ENCODE results near the gene LAMA2. TPM values are rescaled to one million over a fixed set of nuclear protein-coding genes. Genes with fewer than 3 reads are reported as not detected.
A peak's percentile ranks its signal among the peaks of the same experiment; 100 is the strongest.

Gene LAMA2
- total RNA-seq, 1 donor, result 40.2 TPM

DNA sequence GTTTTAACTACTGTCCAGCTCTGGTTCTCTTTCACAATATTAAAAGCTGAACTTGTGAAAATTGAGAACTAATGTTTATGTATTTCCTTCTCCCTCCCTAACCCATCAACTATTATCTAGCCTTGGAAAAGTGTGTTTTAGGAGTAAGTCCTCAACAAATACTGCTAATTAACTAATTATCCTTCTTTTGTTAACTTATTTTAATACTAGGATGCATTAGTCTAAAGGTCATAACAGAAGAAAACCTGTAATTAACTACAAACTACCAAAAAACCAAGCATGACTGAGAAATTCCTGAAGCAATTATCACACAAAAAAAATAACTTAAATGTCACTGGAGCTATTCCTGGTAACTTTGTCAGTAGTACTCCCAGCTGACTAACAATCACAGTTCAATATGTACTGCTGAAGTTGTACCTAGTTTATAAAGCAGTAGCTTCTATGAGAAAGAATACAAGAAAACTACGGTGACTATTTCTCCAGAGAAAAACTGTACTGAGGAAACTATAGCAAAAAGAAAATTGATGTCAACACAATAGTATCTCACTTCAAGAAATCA, 301.9 kb downstream of the LAMA2 start:
- TF ChIP-seq, protein P1, sequence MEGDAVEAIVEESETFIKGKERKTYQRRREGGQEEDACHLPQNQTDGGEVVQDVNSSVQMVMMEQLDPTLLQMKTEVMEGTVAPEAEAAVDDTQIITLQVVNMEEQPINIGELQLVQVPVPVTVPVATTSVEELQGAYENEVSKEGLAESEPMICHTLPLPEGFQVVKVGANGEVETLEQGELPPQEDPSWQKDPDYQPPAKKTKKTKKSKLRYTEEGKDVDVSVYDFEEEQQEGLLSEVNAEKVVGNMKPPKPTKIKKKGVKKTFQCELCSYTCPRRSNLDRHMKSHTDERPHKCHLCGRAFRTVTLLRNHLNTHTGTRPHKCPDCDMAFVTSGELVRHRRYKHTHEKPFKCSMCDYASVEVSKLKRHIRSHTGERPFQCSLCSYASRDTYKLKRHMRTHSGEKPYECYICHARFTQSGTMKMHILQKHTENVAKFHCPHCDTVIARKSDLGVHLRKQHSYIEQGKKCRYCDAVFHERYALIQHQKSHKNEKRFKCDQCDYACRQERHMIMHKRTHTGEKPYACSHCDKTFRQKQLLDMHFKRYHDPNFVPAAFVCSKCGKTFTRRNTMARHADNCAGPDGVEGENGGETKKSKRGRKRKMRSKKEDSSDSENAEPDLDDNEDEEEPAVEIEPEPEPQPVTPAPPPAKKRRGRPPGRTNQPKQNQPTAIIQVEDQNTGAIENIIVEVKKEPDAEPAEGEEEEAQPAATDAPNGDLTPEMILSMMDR (IDR thresholded peaks at IDR 0.05; ENCODE audit: insufficient read depth, low read depth, low read length), result no peak
- peak; percentile 19 for DNase-seq (ENCODE audit: low read depth)

DNA sequence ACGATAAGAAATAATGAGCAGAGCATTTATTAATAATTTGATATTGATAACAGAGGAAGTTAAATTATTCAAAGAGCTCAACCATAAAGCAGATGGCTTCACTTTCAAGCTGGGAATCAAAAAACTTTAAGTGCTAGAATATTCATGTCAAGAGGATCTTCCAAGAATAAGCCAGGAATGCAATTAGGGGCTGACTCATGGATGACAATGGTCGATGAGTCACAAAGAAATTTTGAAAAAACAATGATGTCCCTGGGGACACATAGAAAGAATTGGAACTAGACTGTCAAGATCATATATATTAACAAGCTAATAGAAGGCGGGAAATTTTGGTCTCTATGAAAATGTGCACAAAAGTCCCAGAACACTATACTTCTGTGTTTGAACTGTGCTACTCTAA, 304.1 kb downstream of the LAMA2 start:
- DNase-seq (ENCODE audit: low read depth), result peak; percentile 46
- TF ChIP-seq, protein P1 (IDR thresholded peaks at IDR 0.05; ENCODE audit: insufficient read depth, low read depth, low read length), result no peak
- H3K4me3 ChIP-seq (ENCODE audit: low read depth, low read length), result no peak overlapping the region

More for the DNA sequence above, 301.9 kb downstream of the LAMA2 start:
- H3K4me3 ChIP-seq (ENCODE audit: low read depth, low read length), result no peak overlapping the region

DNA sequence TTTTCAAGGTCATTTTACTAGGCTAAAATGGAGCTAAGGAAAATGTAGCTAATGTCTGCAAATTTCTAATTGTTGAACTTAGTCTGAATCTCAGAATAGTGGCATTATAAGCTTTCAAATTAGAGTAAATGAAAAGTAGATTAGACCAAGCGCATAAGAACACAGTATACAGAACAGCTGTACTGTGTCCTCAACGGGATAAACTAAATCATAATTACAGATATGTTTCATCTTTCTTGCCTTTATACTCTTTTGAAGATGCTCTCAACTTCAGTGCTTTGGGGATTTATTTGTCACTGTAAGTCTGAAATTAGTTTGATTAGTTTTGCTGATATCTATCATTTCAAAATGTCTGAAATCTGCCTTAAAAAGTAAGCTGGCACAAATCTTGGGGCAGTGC, 305.4 kb downstream of the LAMA2 start:
- TF ChIP-seq, protein P1 (IDR thresholded peaks at IDR 0.05; ENCODE audit: insufficient read depth, low read depth, low read length), result no peak
- no peak for DNase-seq (ENCODE audit: low read depth)
- H3K4me3 ChIP-seq (ENCODE audit: low read depth, low read length), result no peak overlapping the region

DNA sequence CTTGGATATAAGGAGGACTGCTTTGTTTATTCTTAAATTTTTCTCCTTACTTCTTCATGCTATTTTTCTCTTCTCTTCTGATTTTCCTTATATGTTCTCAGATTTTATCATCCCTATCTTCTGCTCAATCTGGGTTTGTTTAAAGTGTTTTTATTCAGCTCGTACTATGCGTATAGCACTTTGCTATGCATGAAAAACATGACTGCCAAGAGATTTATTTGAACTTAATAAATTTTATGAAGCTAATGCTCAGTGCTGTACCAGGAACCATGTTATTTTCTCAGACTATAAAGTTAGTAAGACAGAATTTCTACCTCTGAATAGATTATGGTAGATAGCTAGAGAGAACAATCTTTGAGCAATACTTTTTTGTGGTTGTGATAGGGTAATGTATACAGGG, 305.9 kb downstream of the LAMA2 start:
- peak; percentile 28 for DNase-seq (ENCODE audit: low read depth)
- TF ChIP-seq, protein P1 (IDR thresholded peaks at IDR 0.05; ENCODE audit: insufficient read depth, low read depth, low read length), result no peak
- no peak overlapping the region for H3K4me3 ChIP-seq (ENCODE audit: low read depth, low read length)

- H3K4me3 ChIP-seq (ENCODE audit: low read depth, low read length), result no peak overlapping the region
- TF ChIP-seq, protein P1 (IDR thresholded peaks at IDR 0.05; ENCODE audit: insufficient read depth, low read depth, low read length), result no peak
- DNase-seq (ENCODE audit: low read depth), result peak; percentile 52
Measured at GRCh38 chr6:129189266-129189665, 306.3 kb downstream of the LAMA2 start.

- no peak for DNase-seq (ENCODE audit: low read depth)
- TF ChIP-seq, protein P1 (IDR thresholded peaks at IDR 0.05; ENCODE audit: insufficient read depth, low read depth, low read length), result no peak
- H3K4me3 ChIP-seq (ENCODE audit: low read depth, low read length), result no peak overlapping the region
Measured at GRCh38 chr6:129191235-129191634, 308.3 kb downstream of the LAMA2 start.

DNA sequence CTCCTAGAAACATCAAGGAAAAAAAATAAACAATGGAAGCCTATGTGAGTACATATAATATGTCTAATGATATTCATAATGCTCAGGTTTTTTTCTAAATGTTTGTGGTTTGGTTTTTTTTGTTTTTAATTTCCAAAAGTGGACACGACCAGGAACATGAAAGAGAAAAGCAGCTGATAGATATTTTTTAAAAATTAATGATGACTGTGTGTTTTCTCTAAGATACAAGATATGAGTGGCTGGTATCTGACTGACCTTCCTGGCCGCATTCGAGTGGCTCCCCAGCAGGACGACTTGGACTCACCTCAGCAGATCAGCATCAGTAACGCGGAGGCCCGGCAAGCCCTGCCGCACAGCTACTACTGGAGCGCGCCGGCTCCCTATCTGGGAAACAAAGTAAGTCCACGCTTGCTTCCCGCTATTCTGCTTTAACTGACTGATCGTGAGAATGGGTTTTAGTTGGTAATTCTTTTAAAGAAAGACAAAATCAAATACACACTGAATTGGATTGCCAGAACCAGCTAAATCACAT, 309.6 kb downstream of the LAMA2 start:
- no peak overlapping the region for H3K4me3 ChIP-seq (ENCODE audit: low read depth, low read length)
- TF ChIP-seq, protein P1 (IDR thresholded peaks at IDR 0.05; ENCODE audit: insufficient read depth, low read depth, low read length), result no peak
- DNase-seq (ENCODE audit: low read depth), result no peak
